GM21381 (cell line): ENCODE data around the gene MYO1B.

ENCODE experiments used
- ATAC-seq: cut with Tn5 transposase; IDR thresholded peaks from one replicate; pipeline ENCODE4 v1.9.1; 2021; ENCODE audit warnings: mild to moderate bottlenecking, moderate library complexity; ENCODE audit not compliant: unreplicated experiment

The MYO1B gene

DNA sequence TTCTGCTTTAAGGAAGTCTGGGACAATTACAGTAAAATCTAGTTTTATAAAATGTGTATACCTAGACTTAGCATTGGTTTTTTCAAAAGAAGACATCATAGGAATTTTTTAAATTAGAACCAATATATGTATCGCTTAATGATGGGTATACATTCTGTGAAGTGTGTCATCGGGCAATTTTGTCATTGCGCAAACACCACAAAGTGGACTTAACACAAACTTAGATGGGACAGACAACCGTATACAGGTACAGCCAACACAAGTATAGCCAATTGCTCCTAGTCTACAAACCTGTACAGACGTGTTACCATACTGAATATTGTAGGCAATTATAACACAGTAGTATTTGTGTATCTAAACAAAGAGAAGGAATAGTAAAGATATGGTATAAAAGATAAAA, 12.7 kb downstream of the MYO1B start:
- ATAC-seq = no peak

DNA sequence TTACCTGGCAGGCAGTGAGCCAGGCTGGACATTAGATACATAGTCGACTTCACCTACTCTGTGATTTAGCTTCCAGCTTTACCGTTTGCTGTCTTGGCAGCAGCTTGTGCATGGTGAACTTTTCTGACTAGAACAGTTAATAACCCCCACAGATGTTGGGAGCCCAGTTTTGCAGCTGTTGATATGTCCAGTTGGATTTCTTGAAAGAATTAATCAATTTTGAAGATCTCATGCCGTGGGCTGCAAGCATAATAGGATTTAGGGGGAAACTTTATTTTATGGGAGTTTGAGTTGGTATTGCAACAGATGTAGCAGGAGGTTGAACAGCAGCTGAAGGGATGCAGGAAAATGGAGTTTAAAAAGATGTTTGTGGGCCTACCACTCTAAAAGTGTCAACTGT, 13.8 kb downstream of the MYO1B start:
- no peak for ATAC-seq

DNA sequence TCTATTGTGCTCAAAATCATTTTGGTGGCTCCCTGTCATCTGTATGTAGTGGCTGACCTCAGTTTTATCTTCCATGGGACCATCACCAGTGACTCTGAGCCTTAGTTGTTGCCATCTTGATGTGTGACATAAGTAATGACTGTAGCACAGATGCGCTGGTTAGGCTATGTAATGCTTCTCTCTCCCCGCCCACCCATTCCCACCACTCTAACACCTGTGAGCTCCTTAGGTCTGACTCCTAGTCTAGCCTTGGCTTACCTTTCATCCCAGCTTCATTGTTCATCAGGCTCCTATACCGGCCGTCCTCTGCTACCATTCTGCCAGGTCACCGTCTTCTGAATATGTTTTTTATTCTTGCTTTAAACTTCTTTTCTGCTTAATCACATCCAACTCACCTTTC, 17.2 kb downstream of the MYO1B start:
- ATAC-seq = no peak

DNA sequence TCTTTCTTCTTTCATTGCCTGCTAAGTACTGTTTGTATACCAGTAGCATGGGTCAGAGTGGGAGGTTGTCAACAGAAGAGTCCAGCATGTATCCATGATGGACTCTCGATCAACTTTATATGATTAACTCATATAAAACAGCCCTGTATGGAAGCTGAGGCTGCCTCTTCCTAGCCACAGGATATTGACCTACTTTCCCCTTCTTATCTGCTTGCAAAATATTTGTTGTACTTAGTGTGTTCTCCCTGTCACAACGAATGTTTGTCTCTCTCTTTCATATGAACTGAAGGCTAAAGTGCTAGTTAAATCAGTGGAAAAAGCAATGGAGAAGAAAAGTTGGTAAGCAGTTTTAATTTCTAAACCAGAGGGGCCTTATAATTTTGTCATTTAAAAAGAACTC, 17.8 kb downstream of the MYO1B start:
- no peak for ATAC-seq

DNA sequence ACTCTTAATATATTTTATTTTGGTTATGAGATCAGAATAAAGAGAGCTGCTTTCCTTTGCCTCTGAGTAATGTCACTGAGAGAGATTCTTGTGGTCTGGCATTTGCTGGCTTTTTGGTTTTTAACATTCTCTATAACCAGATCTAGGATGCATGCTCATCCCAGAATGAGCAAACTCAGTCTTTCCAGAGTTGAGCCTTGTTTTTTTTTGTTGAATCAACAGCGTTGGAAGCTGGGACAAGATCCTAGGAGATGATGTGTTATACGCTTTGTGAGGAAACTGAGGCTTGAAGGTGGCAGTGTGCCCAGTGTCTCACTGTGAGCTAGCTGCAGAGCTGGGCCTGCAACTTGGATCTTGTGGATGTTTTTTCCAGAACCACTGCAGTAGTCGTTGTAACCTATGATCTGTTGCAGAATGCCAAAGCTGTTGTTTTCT, 19.5 kb downstream of the MYO1B start:
- no peak for ATAC-seq

DNA sequence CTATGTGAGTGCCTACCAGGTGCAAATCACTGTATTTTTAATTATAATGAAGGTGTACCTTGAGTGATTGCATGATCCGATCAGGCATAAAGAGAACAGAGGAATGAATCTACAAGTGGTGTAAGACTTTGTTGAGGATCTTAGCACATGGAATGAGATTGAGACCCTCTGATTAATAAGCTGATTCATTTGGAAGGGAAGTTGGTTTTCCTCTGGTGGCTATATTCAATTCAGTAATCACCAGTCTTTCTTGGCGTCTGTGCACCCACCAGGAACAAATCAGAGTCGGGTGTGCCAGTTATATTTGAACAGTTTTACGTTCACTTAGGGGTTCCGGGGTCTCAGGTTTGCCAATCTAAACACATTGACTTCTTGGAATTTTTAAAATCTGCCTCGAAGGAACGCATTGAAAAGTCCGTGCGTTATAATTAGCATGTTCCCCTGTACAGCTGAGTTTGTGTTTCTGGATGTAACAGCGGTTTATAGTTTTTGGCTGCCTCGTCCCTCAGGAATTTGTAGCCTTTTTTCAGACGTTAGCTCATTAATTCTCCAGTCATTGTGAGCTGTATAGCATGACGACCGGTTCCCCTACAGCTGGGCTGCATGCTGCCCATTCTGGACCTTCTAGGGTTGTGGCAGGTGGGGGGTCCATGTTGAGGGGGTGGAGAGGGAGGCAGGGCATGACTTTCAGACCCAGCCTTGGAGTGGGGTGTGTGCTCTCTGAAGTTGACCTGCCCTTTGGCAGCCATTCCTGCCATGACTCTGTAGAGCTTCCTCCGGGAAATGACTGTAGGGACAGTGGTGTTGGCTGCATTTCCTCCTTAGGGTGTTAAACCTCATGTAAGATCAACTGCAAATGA, 20.3 kb downstream of the MYO1B start:
- ATAC-seq = no peak

DNA sequence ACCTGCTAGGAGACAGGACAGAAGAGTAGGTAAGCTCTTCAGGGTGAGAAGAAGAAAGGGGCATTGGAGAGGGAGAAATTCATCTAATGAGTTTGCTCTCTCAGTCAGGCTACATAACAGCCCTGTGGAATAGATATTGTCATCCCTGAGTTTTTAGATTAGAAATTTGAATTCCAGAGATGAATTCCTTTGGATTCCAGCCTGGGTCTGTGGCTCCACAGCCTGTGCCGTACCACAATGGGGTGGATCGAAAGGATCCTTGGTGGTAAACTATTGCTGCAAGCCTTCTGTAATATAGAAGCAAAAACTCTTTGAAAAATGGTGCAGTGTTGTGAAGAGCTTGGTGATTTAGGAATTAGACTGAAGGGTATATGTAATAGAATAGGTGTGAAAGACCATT, 21.0 kb downstream of the MYO1B start:
- ATAC-seq = no peak

DNA sequence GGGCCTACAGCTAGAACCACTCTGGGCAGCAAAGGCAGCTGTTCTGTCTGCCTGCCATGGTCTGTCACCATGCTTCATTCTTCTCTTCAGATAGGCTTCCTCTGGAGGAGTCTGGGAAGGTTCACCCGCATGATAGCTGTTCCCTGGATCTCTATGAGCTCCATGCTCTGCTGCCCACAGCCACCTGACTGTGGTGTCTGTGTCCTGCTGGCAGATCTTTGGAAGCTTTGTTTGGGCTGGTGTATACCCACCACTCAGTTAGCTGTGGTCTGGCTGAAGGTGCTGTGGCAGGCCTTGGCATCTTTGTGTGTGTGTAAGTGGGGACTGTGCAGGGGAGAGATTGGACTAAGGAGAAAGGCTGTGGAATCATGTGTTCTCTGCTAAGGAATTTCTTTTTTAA, 23.4 kb downstream of the MYO1B start:
- no peak for ATAC-seq

DNA sequence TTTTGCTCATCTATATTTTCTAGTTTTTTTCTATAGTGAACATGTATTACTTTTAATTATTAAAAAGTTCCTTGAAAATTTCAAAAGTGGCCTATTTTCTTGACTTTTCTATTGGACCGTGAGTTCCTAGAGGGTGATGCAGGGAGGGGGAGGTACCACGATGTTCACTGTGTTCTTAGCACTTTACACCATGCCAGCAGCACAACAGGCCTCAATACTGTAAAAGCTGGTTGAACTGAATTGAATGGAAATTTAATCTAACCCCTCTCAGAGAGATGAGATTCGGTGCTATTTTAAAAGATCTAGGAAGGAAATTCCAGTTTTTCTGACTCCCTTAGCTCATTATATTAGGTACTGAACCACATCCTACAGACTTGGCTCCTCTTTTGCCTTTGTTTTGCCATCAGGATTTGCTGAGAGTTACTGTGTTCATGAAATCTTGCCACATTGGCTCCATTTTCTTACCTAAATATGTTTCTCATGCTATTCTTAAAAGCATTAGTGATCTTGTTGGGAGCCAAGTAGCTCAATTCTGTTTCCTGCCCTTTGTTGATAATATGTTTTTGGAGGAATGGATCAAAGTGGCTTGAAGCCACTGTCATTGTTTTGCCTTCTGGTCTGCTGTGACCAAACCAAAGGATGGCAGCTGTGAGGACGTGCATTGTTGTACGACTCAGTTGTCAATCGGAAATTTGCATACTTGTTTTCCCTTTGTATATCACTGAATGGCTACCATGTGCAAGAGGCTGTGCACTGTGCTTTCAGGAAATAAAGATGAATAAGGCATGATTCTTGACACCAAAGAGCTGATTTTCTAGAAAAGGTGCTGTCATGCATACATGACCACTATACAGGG, 25.3 kb downstream of the MYO1B start:
- ATAC-seq = no peak

DNA sequence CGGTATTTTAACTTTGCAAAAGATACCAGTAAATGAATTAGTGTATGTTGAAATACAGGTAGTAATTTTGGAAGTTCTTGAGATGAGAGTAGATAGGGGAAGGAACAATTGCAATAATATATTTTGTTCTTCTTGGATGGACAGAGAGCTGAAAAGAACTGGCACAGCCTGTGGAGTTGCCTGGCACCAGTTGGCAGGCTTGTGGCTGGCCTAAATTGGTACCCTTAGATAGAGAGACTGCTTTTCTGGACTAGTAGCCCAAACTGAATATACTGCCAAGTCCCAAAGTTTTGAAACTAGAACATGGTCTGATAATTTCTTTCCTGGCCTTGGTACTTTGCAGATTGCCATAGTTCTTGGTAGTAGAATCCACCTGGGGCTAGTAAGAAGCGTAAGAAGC, 26.9 kb downstream of the MYO1B start:
- no peak for ATAC-seq

DNA sequence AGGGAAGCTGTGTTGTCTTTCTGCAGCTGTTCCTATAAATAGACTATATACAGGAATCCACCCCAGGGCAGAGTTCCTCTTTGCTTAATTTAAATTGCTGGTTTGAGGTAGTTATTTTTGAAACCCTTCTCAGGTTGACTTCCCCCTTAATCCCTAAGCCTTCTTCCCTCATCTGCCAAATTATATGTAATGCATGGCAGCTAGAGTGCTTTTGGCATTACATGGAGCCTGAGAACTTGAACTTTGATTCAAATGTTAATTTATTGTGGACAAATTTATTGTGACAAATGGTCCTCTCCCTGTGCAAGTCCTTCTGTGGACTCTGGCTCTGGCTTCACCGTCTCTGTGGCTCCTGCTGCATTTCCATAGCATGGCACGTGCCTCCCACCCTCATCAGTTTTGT, 29.2 kb downstream of the MYO1B start:
- ATAC-seq = no peak

DNA sequence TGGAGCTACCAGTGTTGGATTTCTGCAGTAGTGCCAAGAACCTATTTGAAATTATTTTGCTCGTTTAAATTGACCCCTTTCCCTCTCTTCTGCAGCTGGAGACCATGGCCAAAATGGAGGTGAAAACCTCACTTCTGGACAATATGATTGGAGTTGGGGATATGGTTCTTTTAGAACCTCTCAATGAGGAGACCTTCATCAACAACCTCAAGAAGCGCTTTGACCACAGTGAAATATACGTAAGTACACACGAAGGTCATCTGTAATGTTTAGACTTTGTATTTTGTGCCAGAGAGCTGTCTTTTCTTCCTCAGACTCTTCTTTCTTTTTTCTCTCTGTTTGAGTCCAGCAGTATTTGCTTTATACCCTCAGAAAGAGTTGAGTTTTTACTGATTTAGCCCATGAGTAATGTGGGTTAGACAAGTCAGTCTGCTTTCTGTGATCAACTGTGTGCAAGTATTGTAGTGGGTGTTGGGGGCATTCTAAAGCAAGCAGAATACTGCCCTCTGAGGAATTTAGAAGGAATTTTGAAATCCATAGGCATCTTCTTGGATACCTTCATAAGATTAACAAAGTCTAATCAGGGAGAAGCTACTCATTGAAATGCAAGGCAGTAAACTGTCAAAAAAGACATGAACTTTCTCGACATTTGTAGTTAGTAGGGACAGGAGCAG, 31.7 kb downstream of the MYO1B start:
- ATAC-seq = no peak

DNA sequence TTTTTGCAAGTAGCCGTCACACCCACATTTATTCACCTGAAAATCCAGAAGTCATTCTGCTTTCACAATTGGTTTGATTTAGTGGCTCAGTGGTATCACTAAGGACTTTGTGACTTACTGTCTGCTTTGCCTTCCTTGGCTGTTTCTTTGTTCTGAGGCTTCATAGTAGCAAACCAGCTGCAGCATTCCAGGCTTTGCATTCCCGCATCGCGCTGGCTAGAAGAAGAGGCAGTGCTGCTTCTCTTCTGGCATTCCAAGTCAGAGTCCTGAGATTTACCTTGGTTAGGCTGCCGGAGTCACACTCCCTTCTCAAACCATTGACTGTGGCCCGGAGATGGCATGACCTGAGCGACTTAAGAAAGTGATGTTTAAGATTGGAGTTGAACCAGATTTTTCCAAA, 35.1 kb downstream of the MYO1B start:
- ATAC-seq = no peak

DNA sequence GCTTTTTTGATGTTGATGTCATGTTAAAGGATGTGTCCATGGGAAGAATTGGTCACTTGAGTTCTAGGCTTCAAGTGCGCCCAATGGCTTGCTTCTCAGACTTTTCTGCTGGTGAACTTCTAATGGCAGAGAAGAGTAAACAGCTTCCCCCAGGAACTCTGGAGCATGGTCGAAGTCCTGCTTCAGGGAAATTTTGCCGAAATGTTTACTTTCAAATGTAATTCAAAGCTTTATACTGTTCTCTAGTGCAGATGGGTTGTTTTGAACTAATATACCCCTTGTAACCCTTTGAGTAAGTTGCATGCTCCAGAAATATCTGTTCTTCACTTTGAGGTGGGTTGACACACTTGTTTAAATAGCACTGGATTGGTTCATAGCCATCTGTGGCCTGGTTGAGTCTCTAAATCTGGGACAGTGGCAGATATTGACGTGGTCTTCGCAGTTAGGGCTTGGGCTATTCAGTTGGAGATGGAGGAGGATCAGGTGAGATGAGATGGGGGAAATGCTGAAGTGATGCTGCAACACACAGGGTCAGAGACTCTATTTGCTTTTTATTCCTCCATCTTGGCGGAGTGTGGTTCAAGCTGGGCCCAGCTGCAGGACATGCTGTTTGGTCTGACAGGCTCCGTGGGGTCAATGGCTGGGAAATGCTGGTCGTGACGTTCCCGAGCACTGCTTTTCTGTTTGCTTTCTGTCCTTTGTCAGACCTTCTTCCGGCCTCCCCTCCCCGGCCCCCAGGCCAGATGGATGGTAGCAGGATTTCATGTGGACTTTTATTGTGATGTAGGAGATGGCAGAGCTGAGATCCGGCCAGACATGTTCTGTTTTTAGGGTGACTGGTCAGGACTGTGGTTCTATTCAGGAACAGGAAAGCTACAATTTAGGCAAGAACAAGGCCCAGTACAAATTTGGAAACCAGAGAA, 35.9 kb downstream of the MYO1B start:
- ATAC-seq = no peak

DNA sequence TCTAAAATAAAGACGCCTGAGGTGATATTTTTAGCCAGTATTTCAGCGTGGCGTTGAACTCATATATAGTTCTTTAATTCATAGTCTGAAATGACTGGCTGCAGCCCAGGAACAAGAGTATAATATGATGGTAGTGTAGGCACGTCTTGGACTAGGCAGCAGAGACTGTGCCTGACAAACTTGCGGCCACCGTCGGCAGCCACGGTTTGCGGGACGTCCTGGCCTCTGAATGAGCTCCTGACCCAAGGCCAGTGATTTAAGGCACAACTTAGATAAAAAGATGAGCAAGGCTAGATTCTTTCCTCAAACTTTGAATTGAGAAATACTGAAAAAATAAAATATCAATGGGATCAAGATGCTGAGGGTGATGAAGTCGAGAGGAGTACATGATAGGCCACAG, 40.0 kb downstream of the MYO1B start:
- no peak for ATAC-seq

DNA sequence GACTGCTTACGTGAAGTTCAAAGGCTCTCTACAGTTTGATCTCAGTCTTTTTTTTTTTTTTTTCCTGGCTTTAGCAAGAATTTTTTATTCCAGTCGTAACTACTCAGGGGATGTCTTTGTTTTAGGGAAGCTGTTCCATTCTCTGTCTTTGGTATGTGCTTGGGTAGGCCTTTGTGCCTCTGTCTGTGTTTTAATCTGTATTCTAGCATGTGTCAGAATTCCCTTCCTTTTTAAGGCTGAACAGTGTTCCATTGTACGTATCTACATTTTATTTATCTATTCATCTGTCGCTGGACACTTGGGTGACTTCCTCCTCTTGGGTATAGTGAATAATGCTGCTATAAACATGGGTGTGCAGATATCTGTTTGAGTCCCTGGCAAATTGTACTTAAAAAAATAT, 42.6 kb downstream of the MYO1B start:
- ATAC-seq = no peak

DNA sequence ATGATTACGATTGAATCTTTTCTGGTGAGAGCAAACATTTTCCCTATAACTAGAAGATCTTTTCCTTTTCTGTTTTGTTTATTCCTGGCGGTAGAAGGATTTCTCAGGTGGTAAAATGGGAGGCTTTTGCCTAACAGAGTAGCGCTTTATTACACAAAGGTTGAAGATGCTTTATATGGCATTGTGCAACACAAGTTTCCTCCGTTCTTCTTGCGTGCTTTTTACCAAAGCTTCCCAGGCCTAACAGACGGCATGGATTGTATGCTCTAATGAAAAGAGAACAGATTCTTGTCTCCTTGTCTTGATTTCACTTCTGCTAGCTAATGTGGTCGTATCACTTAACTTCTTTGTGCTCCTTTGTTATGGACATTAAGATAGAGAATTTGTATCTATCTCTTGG, 43.8 kb downstream of the MYO1B start:
- no peak for ATAC-seq

DNA sequence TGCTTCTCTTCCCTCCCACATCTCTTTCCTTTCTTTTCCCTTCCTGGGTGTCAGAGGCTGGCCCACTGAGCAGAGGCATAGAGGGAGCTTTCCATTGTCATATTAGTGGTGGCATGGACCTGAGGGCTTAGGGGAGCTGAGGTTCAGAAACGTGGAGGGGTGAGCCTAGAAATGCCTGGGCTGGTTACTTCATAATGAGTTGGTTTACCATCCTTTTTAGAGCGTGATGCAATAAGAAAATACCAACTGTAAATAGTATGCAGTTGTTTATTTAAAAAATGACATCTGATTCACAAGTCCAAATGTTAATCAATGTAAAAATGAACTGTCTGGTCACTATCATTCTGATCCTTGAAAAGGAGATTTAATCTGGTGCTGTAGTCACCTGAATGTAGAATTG, 46.3 kb downstream of the MYO1B start:
- ATAC-seq = no peak

DNA sequence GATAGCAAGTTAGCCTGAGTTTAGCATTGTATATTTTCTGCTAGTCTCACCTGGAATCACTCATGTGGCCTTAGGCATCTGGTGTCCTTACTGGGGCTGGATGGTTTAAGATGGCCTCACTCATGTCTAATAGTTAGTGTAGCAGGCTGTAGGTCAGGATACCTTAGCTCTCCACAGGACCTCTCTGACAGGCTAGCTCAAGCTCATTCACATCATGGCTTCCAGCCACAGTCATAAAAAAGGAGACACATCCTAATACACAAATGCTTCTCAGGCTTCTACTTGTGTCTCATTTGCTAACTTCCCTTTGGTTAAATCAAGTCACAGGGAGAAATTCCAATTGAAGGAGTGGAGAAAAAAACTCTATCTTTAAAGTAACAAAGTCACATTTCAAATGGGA, 47.7 kb downstream of the MYO1B start:
- ATAC-seq = no peak

DNA sequence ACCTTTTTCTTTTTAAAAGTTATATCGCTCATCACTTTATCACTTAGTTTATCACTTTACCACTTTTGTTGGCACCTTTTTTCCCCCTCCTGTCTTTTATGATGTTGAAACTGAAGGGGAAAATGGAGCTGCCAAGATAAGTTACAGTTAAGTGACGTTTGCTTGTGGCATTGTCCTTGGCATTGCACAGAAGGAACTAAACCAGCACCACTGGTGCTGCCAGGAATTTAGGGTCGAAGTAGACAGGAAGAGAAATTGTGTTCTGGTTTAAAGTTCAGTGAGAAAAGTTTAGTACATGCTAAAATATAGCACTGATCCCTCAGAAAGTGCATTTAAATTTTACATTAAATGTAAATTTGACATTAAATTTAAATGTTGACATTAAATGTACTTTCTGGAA, 49.9 kb downstream of the MYO1B start:
- ATAC-seq = no peak
